Measurements from ENCODE around the gene CCDC85C.

Gene CCDC85C

DNA sequence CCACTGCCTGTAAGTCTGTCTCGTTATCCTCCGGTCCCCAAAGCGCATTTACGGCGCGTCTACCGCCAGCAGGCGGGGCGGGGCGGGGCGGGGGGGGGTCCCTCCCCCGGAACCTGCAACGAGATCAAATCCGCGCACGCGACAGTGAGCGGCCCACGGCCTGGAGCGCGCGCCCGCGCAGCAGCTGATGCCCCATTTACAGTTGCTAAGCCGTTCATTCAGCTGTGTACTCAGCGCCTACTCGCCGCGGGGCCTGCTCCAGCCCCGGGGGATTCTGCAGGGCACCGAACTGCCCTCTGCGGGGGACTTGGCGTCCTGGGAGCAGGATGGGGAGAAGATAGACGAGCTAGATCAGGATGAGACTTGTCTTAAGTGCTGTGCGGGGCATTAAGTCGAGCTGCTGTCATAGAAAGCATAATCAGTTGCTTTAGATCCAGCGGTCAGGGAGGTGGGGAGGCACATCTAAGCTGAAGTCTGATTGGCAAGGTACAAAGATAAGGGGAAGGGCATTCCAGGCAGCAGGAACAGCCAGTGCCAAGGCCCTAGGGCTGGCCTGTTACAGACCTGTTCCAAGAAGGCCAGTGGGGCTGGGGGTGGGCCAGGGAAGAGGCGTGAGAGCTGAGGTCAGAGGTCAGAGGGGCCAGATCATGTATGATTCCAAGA is 1.4 kb upstream of the CCDC85C start:
- peak; percentile 49 to 56 for DNase-seq (ENCODE audit: low read depth in 2 of 2)

DNA sequence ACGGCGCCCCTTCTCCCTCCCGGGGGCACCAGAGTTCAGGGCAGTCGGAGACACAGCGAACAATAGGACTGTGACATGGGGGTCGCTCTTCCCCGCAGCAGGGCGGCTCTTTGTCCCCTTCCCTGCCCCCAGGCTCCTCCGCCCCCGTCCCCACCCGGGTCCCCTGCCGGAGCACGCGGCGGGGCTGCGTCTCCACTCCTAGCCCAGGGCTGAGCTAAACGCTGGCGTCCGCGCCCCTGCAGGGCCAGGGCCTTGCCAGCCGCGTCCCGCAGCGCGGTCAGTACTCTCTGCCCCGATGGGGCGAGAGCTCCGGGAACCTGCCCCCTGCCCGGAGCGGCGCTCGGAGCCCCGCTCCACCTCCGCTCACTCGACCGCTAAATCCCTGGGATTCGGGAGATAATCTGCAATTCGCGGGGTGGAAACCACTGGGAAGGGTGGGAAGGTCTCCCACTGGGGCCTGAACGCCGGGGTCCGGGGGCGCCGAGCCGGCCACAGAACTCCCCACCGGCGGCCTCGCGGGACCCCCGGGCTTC is 825 bp upstream of the CCDC85C start:
- DNase-seq (ENCODE audit: low read depth in 2 of 2), result no peak

DNA sequence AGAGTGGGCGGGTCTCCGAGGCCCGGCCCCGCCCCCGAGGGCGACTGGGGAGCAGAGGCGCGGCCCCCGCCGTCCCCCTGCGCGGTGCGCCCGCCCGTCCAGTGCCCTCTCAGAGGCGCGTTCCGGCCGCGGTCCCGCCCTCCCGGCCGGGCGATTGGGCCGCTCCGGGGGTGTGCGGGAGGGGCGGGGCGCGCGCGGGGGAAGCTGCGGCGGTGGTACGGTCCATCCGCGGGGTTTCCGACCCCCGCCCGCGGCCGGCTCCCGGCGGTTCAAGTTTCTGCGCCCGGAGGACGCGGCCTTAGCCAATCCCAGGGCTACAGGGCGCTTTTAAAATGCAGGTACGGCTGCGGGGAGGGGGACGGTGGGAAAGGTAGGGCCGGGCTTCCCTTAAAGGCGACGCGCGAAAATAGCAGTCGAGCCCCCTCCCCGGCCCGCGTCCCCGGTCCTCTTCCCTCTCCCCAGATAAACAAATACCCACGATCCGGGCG is 315 bp upstream of the CCDC85C start:
- peak; percentile 87 to 88 for DNase-seq (ENCODE audit: low read depth in 2 of 2)

GRCh38 chr14:99602788-99603415 is 1.1 kb downstream of the CCDC85C start:
- DNase-seq (ENCODE audit: low read depth in 2 of 2), result no peak

- DNase-seq (ENCODE audit: low read depth in 2 of 2), result no peak
Observed at GRCh38 chr14:99602054-99602787, 1.8 kb downstream of the CCDC85C start.

DNA sequence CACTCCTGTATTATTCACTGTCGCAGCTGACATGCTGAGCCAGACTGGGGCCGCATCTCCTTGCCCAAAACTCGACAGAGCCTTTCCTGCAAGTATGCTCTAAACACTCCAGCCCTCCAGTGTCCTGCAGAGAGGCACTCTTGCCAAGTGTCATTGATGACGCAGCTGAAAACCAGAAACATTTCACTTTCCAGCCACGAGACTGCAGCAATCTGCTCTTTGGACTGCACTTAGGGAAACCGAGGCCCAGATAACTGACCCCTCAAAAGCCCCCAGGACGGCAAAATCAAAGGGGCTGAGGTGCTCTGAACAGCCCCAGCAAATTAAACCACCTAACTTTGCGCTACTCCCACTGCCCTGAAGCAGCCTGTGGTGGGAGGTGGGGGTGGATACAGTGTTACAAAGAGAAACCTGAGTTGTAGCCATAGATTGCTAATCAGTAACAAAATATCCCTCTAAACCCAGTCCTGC is 2.6 kb downstream of the CCDC85C start:
- DNase-seq (ENCODE audit: low read depth in 2 of 2), result no peak

GRCh38 chr14:99600232-99600888 is 3.6 kb downstream of the CCDC85C start:
- no peak for DNase-seq (ENCODE audit: low read depth in 2 of 2)

DNA sequence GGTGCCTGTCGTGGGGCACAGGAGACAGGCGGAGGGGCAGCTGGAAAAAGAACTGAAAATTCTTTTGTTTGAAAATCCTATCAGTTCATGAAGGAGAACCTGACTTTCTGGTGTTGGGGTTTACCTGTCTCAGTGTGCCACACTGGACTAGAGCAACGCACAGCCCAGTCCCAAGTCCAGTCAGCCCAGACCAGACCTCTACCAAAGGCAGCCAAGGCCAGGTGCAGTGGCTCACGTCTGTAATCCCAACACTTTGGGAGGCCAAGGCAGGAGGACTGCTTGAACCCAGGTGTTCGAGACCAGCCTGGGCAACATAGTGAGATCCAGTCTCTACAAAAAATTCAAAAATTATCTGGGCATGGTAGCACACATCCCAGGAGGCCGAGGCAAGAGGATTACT is 4.6 kb downstream of the CCDC85C start:
- DNase-seq (ENCODE audit: low read depth in 2 of 2), result no peak

DNA sequence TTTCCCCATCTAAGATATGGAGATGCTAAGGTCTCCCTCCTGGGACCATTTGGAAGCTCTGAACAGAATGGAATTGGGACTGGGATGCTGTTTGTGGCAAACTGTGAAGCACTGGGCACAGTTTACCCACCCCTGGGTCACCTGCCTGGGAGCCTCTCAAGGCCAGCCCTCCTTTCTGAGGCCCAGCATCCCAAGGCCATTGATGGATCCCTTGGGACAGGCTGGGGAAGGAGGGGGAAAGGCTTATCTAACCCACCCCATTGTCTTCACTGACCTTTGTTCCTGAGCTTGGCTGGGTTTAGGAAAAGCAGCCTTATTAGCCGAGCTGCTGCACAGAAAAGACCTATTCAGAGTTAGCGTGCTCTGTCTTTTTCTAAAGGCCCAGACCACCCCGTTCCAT is 5.2 kb downstream of the CCDC85C start:
- no peak for DNase-seq (ENCODE audit: low read depth in 2 of 2)

DNA sequence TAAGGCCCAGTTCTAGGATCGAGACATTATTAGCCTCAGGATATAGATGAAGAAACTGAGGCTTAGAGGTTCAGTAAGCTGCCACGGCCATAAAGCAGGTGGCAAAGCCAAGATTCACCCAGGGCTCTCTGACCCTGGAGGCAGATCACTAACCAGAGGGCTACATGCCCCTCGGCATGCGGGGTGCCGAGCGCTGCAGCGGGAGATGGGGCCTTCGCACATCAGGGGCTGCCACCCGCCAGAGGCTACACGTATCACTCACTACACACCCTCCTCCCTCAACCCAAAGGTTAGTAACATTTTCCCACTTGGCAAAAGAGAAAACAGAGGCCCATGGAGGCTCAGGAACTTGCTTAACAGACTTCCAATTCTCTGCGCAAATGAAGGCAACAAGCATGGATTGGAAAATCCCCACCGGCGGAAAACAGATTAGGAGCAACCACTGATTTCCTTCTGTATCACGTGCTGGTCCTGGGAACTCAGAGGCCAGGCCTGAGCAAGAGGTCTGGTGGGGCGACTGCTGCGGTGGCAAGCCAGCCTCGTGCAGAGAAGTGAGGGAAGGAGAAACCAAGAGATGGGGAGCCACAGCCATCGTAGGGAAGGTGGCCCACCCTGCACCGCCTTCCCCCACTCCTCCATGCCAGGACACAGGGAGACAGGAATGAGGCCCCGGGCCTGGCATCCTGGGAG is 6.0 kb downstream of the CCDC85C start:
- no peak for DNase-seq (ENCODE audit: low read depth in 2 of 2)

DNA sequence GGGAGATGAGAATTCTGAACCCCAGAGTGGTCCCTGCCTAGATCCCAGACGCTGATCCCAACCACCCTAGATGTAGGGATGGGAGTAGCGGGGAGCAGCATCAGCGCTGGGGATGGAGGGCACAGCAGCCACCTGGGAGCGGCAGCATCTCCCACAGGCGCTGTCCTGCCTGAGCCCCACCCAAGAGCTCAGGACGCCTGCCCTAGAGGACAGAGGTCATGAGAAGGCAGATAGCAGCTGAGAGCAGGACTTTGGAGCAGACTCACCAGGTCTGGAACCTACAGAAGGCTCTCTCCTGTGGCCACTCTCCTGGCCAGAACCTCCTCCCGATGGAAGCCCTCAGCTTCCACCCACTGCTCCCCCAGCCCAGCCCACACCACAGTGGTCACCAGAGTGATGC is 7.2 kb downstream of the CCDC85C start:
- no peak for DNase-seq (ENCODE audit: low read depth in 2 of 2)

GRCh38 chr14:99596071-99596627 is 7.9 kb downstream of the CCDC85C start:
- no peak for DNase-seq (ENCODE audit: low read depth in 2 of 2)

GRCh38 chr14:99595524-99595923 is 8.5 kb downstream of the CCDC85C start:
- no peak for DNase-seq (ENCODE audit: low read depth in 2 of 2)

- DNase-seq (ENCODE audit: low read depth in 2 of 2), result no peak
Observed at GRCh38 chr14:99595034-99595433, 9.0 kb downstream of the CCDC85C start.

- no peak for DNase-seq (ENCODE audit: low read depth in 2 of 2)
Observed at GRCh38 chr14:99593971-99594841, 9.8 kb downstream of the CCDC85C start.

- no peak for DNase-seq (ENCODE audit: low read depth in 2 of 2)
Observed at GRCh38 chr14:99592933-99593753, 10.9 kb downstream of the CCDC85C start.

GRCh38 chr14:99592394-99592793 is 11.6 kb downstream of the CCDC85C start:
- no peak for DNase-seq (ENCODE audit: low read depth in 2 of 2)

- no peak for DNase-seq (ENCODE audit: low read depth in 2 of 2)
Observed at GRCh38 chr14:99590746-99591555, 13.1 kb downstream of the CCDC85C start.
